H9 (cell line): ENCODE data around the gene OST4. TPM values are rescaled to one million over a fixed set of nuclear protein-coding genes. Genes with fewer than 3 reads are reported as not detected.
A peak's percentile ranks its signal among the peaks of the same experiment; 100 is the strongest.
"Not testable (repeated sequence)": the region's sequence is repeated elsewhere in the genome, so short reads cannot be mapped to it uniquely, and the experiment has no call there.

Experiments
- DNase-seq: peaks from one replicate; pipeline ENCODE4 v3.0.0-alpha.2; 2017
- H2AFZ ChIP-seq: one replicate; pipeline ENCODE4 v1.6.1; 2013; ENCODE audit warnings: mild to moderate bottlenecking, low read length, control low read depth, moderate library complexity
- H2AK5ac ChIP-seq: 2 replicates; pipeline ENCODE4 v1.6.1; 2013; ENCODE audit warnings: low read length, control low read depth, mixed read lengths; ENCODE audit not compliant: insufficient read length
- H2BK120ac ChIP-seq: one replicate; pipeline ENCODE4 v1.6.1; 2013; ENCODE audit warnings: low read depth, mild to moderate bottlenecking, low read length, control low read depth, inconsistent platforms; ENCODE audit not compliant: poor library complexity, severe bottlenecking
- H2BK12ac ChIP-seq: 2 replicates; pipeline ENCODE4 v1.6.1; 2013; ENCODE audit warnings: low read length, control low read depth, mixed read lengths, low read depth; ENCODE audit not compliant: insufficient read length
- H2BK15ac ChIP-seq: 2 replicates; pipeline ENCODE4 v1.6.1; 2013; ENCODE audit warnings: low read depth, low read length, control low read depth
- H2BK20ac ChIP-seq: one replicate; pipeline ENCODE4 v1.6.1; 2013; ENCODE audit warnings: low read depth, mild to moderate bottlenecking, low read length, control low read depth, inconsistent platforms; ENCODE audit not compliant: poor library complexity, severe bottlenecking
- H2BK5ac ChIP-seq: 2 replicates; pipeline ENCODE4 v1.6.1; 2013; ENCODE audit warnings: low read length, control low read depth, mixed read lengths; ENCODE audit not compliant: insufficient read length
- H3K14ac ChIP-seq: 2 replicates; pipeline ENCODE4 v1.6.1; 2013; ENCODE audit warnings: low read length, control low read depth; ENCODE audit not compliant: insufficient read depth
- H3K18ac ChIP-seq: 2 replicates; pipeline ENCODE4 v1.6.1; 2013; ENCODE audit warnings: low read depth, mild to moderate bottlenecking, mixed read lengths, low read length, control low read depth; ENCODE audit not compliant: insufficient read length
- H3K23ac ChIP-seq: 2 replicates; pipeline ENCODE4 v1.6.1; 2013; ENCODE audit warnings: low read length, control low read depth, mixed read lengths, low read depth; ENCODE audit not compliant: insufficient read length
- H3K23me2 ChIP-seq: 2 replicates; pipeline ENCODE4 v1.6.1; 2013; ENCODE audit warnings: low read depth, mild to moderate bottlenecking, mixed read lengths, low read length, control low read depth; ENCODE audit not compliant: insufficient read length, poor library complexity, severe bottlenecking
- H3K27ac ChIP-seq: 2 replicates; pipeline ENCODE4 v1.5.1; 2013; ENCODE audit warnings: low read length, control low read depth, mixed read lengths, low read depth; ENCODE audit not compliant: insufficient read length
- H3K27me3 ChIP-seq: 2 replicates; pipeline ENCODE4 v1.6.1; 2013; ENCODE audit warnings: low read length, control low read depth, inconsistent platforms; ENCODE audit not compliant: insufficient read depth
- H3K4ac ChIP-seq: 2 replicates; pipeline ENCODE4 v1.6.1; 2013; ENCODE audit warnings: low read depth, mild to moderate bottlenecking, control low read depth, inconsistent platforms, low read length, moderate library complexity
- H3K4me1 ChIP-seq: 2 replicates; pipeline ENCODE4 v1.6.1; 2013; ENCODE audit warnings: low read length, control low read depth, inconsistent platforms; ENCODE audit not compliant: insufficient read depth
- H3K4me2 ChIP-seq: 2 replicates; pipeline ENCODE4 v1.6.1; 2013; ENCODE audit warnings: low read length, control low read depth, mixed read lengths; ENCODE audit not compliant: insufficient read length, insufficient read depth
- H3K56ac ChIP-seq: 2 replicates; pipeline ENCODE4 v1.6.1; 2013; ENCODE audit warnings: low read depth, mild to moderate bottlenecking, mixed read lengths, low read length, control low read depth; ENCODE audit not compliant: insufficient read length
- H3K79me1 ChIP-seq: 2 replicates; pipeline ENCODE4 v1.6.1; 2013; ENCODE audit warnings: low read depth, mild to moderate bottlenecking, moderate library complexity, low read length, control low read depth, inconsistent platforms; ENCODE audit not compliant: insufficient read depth, poor library complexity, severe bottlenecking
- H3K79me2 ChIP-seq: 2 replicates; pipeline ENCODE4 v1.6.1; 2013; ENCODE audit warnings: low read length, control low read depth, inconsistent platforms; ENCODE audit not compliant: insufficient read depth
- H3K9ac ChIP-seq: 2 replicates; pipeline ENCODE4 v1.6.1; 2013; ENCODE audit warnings: low read length, control low read depth, mixed read lengths; ENCODE audit not compliant: insufficient read length; ENCODE audit errors: extremely low read depth
- H3K9me3 ChIP-seq: one replicate; pipeline ENCODE4 v1.6.1; 2013; ENCODE audit warnings: low read depth, low read length, inconsistent platforms; ENCODE audit not compliant: control insufficient read depth
- H3T11ph ChIP-seq: one replicate; pipeline ENCODE4 v1.6.1; 2013; ENCODE audit warnings: mild to moderate bottlenecking, low read length, control low read depth, inconsistent platforms
- H4K20me1 ChIP-seq: one replicate; pipeline ENCODE4 v1.6.1; 2013; ENCODE audit not compliant: control insufficient read depth, insufficient read length, insufficient read depth
- H4K5ac ChIP-seq: 2 replicates; pipeline ENCODE4 v1.6.1; 2013; ENCODE audit warnings: low read depth, mild to moderate bottlenecking, mixed read lengths, low read length, control low read depth; ENCODE audit not compliant: insufficient read length
- H4K8ac ChIP-seq: replicated peaks from 2 replicates; pipeline ENCODE4 v1.6.1; 2013; ENCODE audit warnings: low read length, control low read depth, mixed read lengths, low read depth; ENCODE audit not compliant: insufficient read length
- H4K91ac ChIP-seq: 2 replicates; pipeline ENCODE4 v1.6.1; 2013; ENCODE audit warnings: low read depth, mild to moderate bottlenecking, moderate library complexity, mixed read lengths, low read length, control low read depth; ENCODE audit not compliant: insufficient read length
- H3K27ac Mint-ChIP-seq, 3 experiments: 2 replicates in 2 of 3; 3 replicates in 1 of 3; pipeline ENCODE4 v1.8.0; 2020 to 2021; ENCODE audit warnings: mixed read lengths in 3 of 3, mild to moderate bottlenecking in 1 of 3, moderate library complexity in 1 of 3
- H3K27me3 Mint-ChIP-seq: 2 replicates; pipeline ENCODE4 v1.8.0; 2021; ENCODE audit warnings: low read depth, mild to moderate bottlenecking, moderate library complexity, mixed read lengths
- H3K36me3 Mint-ChIP-seq, 3 experiments: 2 replicates in 2 of 3; 3 replicates in 1 of 3; pipeline ENCODE4 v1.8.0; 2020 to 2021; ENCODE audit warnings: low read depth in 3 of 3, mixed read lengths in 3 of 3; ENCODE audit not compliant: insufficient read depth in 1 of 3
- H3K4me1 Mint-ChIP-seq, 2 experiments: 2 replicates each; pipeline ENCODE4 v1.8.0; 2020; ENCODE audit warnings: mixed read lengths in 2 of 2
- H3K4me3 Mint-ChIP-seq, 2 experiments: 2 replicates in 1 of 2; 3 replicates in 1 of 2; pipeline ENCODE4 v1.8.0; 2020 to 2021; ENCODE audit warnings: mild to moderate bottlenecking in 2 of 2, mixed read lengths in 2 of 2, moderate library complexity in 1 of 2
- H3K9me3 Mint-ChIP-seq, 2 experiments: 2 replicates in 1 of 2; 3 replicates in 1 of 2; pipeline ENCODE4 v1.8.0; 2020; ENCODE audit warnings: mild to moderate bottlenecking in 2 of 2, mixed read lengths in 2 of 2, moderate library complexity in 1 of 2
- WGBS: extraction: QIAGEN DNeasy Blood & Tissue Kit; methylation state at CpG from one replicate; pipeline ENCODE4 v1.1.7; 2013; ENCODE audit warnings: missing lambda C conversion rate, low lambda C conversion rate, mixed read lengths; ENCODE audit not compliant: insufficient read length; ENCODE audit errors: extremely low coverage; 5-methylcytosine and 5-hydroxymethylcytosine counted together
- total RNA-seq: library from RNA; stranded (reverse); gene quantifications from 2 replicates; pipeline ENCODE4 v1.2.1, GENCODE V29; 2021

The OST4 gene
- total RNA-seq, 1 experiment from 2014 or later, result 215 TPM

- not testable (repeated sequence) for H2BK120ac ChIP-seq, H3K23ac ChIP-seq, H3K4me2 ChIP-seq, H3K4ac ChIP-seq, H2BK15ac ChIP-seq, H3K56ac ChIP-seq, H3K27me3 ChIP-seq, H4K91ac ChIP-seq, H3K9me3 Mint-ChIP-seq, H3K27me3 Mint-ChIP-seq, DNase-seq, H3K79me2 ChIP-seq, H4K5ac ChIP-seq, H3K79me1 ChIP-seq, H2AK5ac ChIP-seq, H3K4me3 Mint-ChIP-seq, H2BK12ac ChIP-seq, H3K18ac ChIP-seq, H3K4me1 Mint-ChIP-seq, H3K14ac ChIP-seq, H4K20me1 ChIP-seq, H3K9me3 ChIP-seq, H3K9ac ChIP-seq, H2BK5ac ChIP-seq, H3T11ph ChIP-seq, H3K27ac ChIP-seq, H3K4me1 ChIP-seq, H3K23me2 ChIP-seq, H2BK20ac ChIP-seq, H4K8ac ChIP-seq, H3K36me3 Mint-ChIP-seq, H2AFZ ChIP-seq
- peak overlapping the region in 1 of 3 experiments; percentile 18; a peak in 2 of 7 replicates for H3K27ac Mint-ChIP-seq
- WGBS, result no CpG with 5 or more reads among the region's 24 CpGs
These were observed 39.3 kb upstream of the OST4 start for GRCh38 chr2:27110603-27111352.
